SH-SY5Y (cell line): ENCODE results near the gene PRPF40B.
"Not testable (repeated sequence)": the region's sequence is repeated elsewhere in the genome, so short reads cannot be mapped to it uniquely, and the experiment has no call there.

ENCODE experiments used
- GATA2 ChIP-seq: IDR thresholded peaks from 2 replicates; pipeline ENCODE4 v1.6.1; 2011; ENCODE audit warnings: mild to moderate bottlenecking, low read depth, low read length
- GATA3 ChIP-seq: IDR thresholded peaks from 2 replicates; pipeline ENCODE4 v1.6.1; 2011; ENCODE audit warnings: low read depth, mild to moderate bottlenecking, low read length, moderate library complexity

GRCh38 chr12:49605539-49605938 is 17.8 kb upstream of the PRPF40B start, which contains the start of gene FAM186B:
- not testable (repeated sequence) for TF ChIP-seq GATA3, GATA2
